Mesothelial cell of epicardium (in vitro differentiated cells): ENCODE data around the gene POLR2H. TPM values are rescaled to one million over a fixed set of nuclear protein-coding genes. Genes with fewer than 3 reads are reported as not detected.

Experiments used
- DNase-seq, 2 experiments: peaks; one replicate each; pipeline ENCODE4 v3.0.0; 2021; ENCODE audit warnings: low spot score in 2 of 2; ENCODE audit not compliant: unreplicated experiment in 2 of 2
- H3K27ac Mint-ChIP-seq: 2 replicates; pipeline ENCODE4 v1.8.0; 2021; ENCODE audit warnings: mixed read lengths
- H3K27me3 Mint-ChIP-seq: 2 replicates; pipeline ENCODE4 v1.8.0; 2021; ENCODE audit warnings: low read depth, mixed read lengths
- H3K36me3 Mint-ChIP-seq: 2 replicates; pipeline ENCODE4 v1.8.0; 2021; ENCODE audit warnings: mixed read lengths
- H3K4me1 Mint-ChIP-seq: 2 replicates; pipeline ENCODE4 v1.8.0; 2021; ENCODE audit warnings: mixed read lengths
- H3K4me3 Mint-ChIP-seq: 2 replicates; pipeline ENCODE4 v1.8.0; 2021; ENCODE audit warnings: mild to moderate bottlenecking, moderate library complexity, mixed read lengths
- H3K9me3 Mint-ChIP-seq: 2 replicates; pipeline ENCODE4 v1.8.0; 2021; ENCODE audit warnings: mixed read lengths
- total RNA-seq: library from RNA; stranded (reverse); gene quantifications from 3 replicates; pipeline ENCODE4 v1.2.1, GENCODE V29; 2021
- TF ChIP-seq, protein P1 (sequence below): fragments of 200-600 bp; sonication (generic); IDR thresholded peaks from one replicate; pipeline ENCODE4 v1.5.0; 2021; ENCODE audit warnings: antibody characterized with exemption; ENCODE audit not compliant: unreplicated experiment

POLR2H gene
- total RNA-seq, 1 donor from 2014 or later = 82.4 TPM

DNA sequence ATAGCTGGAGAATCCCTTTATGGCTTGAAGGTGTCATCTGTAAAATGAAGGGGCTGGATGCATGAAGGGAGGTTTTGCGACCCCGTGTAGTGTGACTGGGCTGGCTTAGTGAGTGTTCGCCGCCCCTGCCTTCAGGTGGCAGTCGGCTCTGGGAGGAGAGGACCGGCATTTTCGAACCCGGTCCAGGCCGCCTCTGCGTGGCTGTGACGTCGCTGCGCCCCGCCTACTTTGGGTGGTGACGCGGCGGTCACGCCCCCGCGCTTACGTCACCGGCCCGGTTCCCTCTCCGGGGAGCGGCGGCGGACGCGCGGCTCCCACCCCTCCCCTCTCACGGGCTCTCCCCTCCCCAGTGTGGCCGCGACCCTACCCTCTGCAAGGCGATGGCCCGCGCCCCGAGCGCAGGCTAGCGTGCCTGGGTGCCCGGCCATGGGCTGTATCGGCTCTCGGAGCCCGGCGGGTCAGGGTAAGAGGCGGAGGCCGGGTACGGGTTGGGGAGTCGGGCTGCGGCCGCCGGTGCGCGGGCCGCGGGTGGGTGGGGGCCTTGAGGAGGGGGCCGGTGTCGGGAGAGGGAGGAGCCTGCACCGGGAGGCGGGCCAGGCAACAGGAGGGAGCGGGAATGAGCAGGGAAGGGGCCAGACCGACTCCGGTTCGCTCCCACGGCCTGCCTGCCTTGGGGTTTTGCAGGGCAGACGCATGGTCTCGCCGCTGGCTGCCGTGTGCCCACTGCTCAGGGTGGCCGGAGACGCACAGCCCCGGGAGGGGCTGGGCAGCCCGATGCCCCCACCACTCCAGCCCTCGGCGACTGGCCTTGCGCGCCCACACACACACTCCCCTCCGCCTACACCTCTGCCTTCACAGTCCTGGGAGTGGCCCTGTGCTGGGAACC, 25.6 kb upstream of the POLR2H start:
- H3K4me3 Mint-ChIP-seq = peak overlapping the region; percentile 83
- TF ChIP-seq, protein P1, sequence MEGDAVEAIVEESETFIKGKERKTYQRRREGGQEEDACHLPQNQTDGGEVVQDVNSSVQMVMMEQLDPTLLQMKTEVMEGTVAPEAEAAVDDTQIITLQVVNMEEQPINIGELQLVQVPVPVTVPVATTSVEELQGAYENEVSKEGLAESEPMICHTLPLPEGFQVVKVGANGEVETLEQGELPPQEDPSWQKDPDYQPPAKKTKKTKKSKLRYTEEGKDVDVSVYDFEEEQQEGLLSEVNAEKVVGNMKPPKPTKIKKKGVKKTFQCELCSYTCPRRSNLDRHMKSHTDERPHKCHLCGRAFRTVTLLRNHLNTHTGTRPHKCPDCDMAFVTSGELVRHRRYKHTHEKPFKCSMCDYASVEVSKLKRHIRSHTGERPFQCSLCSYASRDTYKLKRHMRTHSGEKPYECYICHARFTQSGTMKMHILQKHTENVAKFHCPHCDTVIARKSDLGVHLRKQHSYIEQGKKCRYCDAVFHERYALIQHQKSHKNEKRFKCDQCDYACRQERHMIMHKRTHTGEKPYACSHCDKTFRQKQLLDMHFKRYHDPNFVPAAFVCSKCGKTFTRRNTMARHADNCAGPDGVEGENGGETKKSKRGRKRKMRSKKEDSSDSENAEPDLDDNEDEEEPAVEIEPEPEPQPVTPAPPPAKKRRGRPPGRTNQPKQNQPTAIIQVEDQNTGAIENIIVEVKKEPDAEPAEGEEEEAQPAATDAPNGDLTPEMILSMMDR = no peak
- H3K27ac Mint-ChIP-seq = peak overlapping the region; percentile 96
- H3K9me3 Mint-ChIP-seq = no peaks in the 10 kb centered on the region
- H3K36me3 Mint-ChIP-seq = peaks cover 20% of the 10 kb centered on the region
- no peaks in the 10 kb centered on the region for H3K27me3 Mint-ChIP-seq
- H3K4me1 Mint-ChIP-seq = peaks cover 25% of the 10 kb centered on the region
- peak; percentile 82 to 95 for DNase-seq

DNA sequence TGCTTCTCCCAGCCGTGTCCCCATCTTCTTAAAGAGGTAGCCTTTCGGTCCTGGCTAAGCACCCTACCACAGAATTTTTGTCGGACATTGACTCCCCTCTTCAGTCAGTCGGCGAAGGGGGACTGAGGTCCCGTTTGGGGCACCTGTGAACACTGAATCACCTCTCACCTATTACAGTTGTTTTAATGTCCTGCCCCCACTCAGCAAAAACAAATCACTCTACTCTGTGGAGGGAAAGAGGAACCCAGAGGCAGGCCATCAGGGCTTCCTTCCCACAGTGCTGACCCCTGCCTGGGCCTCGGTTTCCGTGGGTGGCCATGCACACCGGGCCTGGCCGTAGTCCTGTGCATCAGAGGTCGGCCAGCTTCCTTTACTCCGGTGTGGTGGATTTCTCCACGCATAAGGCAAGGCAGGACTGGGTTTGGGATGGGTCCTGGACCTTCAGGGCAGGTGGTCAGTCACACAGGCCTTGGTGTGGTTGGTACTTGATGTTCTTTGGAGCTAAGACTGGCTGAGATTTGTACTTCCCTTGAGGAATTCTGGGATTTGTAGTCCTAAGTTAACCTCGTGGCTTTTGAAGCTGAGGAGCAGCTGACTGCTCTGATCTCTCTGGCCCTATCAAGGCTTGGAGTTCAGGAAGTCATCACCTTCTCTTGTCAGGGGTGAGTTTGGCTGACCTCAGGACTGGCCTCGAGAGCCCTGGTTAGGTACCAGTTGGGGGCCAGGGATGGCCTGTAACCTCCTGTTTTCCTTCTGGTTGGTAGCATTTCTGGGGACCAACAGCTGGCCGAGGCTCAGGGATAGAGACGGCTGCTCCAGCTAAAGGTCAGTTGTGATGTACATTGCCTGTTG, 24.7 kb upstream of the POLR2H start:
- peaks cover 12% of the 10 kb centered on the region for H3K36me3 Mint-ChIP-seq
- peak overlapping the region; percentile 83 for H3K4me3 Mint-ChIP-seq
- H3K9me3 Mint-ChIP-seq = no peaks in the 10 kb centered on the region
- TF ChIP-seq, protein P1 = no peak
- DNase-seq = no peak
- peaks cover 25% of the 10 kb centered on the region for H3K4me1 Mint-ChIP-seq
- H3K27me3 Mint-ChIP-seq = no peaks in the 10 kb centered on the region
- peak overlapping the region; percentile 96 for H3K27ac Mint-ChIP-seq

DNA sequence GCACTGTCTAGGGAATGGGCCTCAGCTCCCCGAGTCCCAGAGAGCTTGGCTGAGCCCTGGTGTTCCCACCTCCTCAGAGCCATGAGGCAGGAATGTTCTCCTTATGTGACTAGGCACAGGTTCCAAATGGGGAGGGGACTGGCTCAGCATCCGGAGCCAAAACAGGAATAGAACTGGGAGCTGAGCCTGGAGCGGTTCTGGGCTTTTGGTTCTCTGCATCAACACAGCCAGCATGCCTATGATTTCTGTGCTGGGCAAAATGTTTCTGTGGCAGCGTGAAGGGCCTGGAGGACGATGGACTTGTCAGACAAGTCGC, 24.2 kb upstream of the POLR2H start, which contains the start of gene FAM131A:
TSS of gene FAM131A (plus strand) at position 202 of the 316 bp plus-strand sequence. CDS start at position 233, 31 bp downstream.
- H3K4me1 Mint-ChIP-seq = peaks cover 25% of the 10 kb centered on the region
- H3K9me3 Mint-ChIP-seq = no peaks in the 10 kb centered on the region

DNA sequence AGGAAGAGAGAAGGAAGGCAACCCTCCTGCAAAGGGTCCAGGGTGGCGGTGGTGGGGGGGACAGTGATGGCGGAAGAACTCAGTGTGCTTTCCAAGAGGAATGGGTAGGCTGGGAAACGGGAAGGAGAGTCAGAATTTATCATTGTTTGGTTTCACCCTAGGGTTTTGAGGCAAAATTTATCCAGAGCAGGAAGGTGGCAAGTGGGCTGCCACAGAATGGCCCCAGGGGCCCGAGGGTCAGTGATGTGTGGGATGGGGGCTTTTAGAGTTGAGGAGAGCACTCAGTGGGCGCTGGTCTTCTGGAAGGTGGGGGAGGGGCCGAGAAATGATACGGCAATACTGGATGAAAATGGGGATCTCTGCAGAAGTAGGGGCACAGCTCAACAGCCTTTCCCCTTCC, 23.5 kb upstream of the POLR2H start:
- peaks cover 6% of the 10 kb centered on the region for H3K36me3 Mint-ChIP-seq
- TF ChIP-seq, protein P1 = no peak
- peaks cover 25% of the 10 kb centered on the region for H3K4me1 Mint-ChIP-seq
- no peaks in the 10 kb centered on the region for H3K9me3 Mint-ChIP-seq
- DNase-seq = no peak
- H3K27me3 Mint-ChIP-seq = no peaks in the 10 kb centered on the region
- H3K4me3 Mint-ChIP-seq = peak overlapping the region; percentile 83
- H3K27ac Mint-ChIP-seq = peak overlapping the region; percentile 87

More for the DNA sequence above, 24.2 kb upstream of the POLR2H start, which contains the start of gene FAM131A:
- H3K36me3 Mint-ChIP-seq = peaks cover 8% of the 10 kb centered on the region
- H3K4me3 Mint-ChIP-seq = peak within 1 kb of the TSS; percentile 83
- H3K27ac Mint-ChIP-seq = peak within 1 kb of the TSS; percentile 96
- no peak for DNase-seq
- no peaks in the 10 kb centered on the region for H3K27me3 Mint-ChIP-seq
- TF ChIP-seq, protein P1 = no peak

DNA sequence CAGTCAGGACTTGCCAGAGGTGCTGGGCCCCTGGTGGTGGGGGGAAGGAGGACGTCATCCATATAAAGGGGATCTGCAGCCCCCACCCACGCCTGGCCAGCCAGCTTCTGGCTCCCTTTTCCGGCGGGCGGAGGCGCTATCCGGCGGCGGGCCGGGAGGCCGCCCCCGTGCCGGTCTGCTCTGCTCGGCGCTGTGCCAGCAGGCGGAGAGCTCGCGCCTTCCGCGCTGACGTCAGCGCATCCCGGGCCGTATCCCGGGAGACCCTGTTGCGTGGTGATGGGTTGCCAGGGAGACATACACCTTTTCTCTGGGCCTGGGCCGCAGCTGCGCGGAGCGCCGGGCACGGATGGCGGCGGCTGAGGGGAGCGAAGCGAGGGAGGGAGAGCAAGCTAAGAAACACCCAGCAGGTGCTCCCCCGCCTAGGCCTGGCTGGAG, 23.0 kb upstream of the POLR2H start:
- Mint-ChIP-seq H3K9me3 (no peaks in the 10 kb centered on the region), H3K4me3 (peak overlapping the region; percentile 83), H3K27me3 (no peaks in the 10 kb centered on the region), H3K4me1 (peaks cover 25% of the 10 kb centered on the region), H3K27ac (peak overlapping the region; percentile 87), H3K36me3 (peaks cover 3% of the 10 kb centered on the region)
- DNase-seq = peak; percentile 56 to 72
- TF ChIP-seq, protein P1 = no peak
